OCI-LY3 (cell line): ENCODE measurements around the gene MPV17L2.
"Not testable (repeated sequence)": the region's sequence is repeated elsewhere in the genome, so short reads cannot be mapped to it uniquely, and the experiment has no call there.

Experiments used
- H2AFZ ChIP-seq: fragments of 200-600, 300-600 bp; shearing (Covaris generic); 2 replicates; pipeline ENCODE4 v1.6.0; 2014; ENCODE audit warnings: antibody characterized with exemption, low read depth, low read length
- H3K27ac ChIP-seq: fragments of 200-600, 300-600 bp; sonication (generic); 2 replicates; pipeline ENCODE4 v1.5.1; 2014; ENCODE audit warnings: mild to moderate bottlenecking, low read length, moderate library complexity, mixed read lengths
- H3K27me3 ChIP-seq: fragments of 200-600, 300-600 bp; sonication (generic); 2 replicates; pipeline ENCODE4 v1.6.1; 2014; ENCODE audit warnings: low read depth, low read length, mixed read lengths
- H3K36me3 ChIP-seq: fragments of 200-600, 300-600 bp; sonication (generic); replicated peaks from 2 replicates; pipeline ENCODE3; 2014; ENCODE audit warnings: low read depth, low read length, mixed read lengths
- H3K4me1 ChIP-seq: fragments of 300-600, 200-600 bp; sonication (generic); 2 replicates; pipeline ENCODE4 v1.6.1; 2014; ENCODE audit warnings: low read length, mixed read lengths
- H3K4me2 ChIP-seq: fragments of 200-600, 300-600 bp; sonication (generic); 2 replicates; pipeline ENCODE4 v1.6.1; 2014; ENCODE audit warnings: low read length, mixed read lengths
- H3K4me3 ChIP-seq: fragments of 300-600, 200-600 bp; sonication (generic); 2 replicates; pipeline ENCODE4 v1.5.1; 2014; ENCODE audit warnings: antibody characterized with exemption, mild to moderate bottlenecking, low read length, moderate library complexity
- H3K79me2 ChIP-seq: fragments of 300-600, 200-600 bp; shearing (Covaris generic); 2 replicates; pipeline ENCODE4 v1.6.1; 2014; ENCODE audit warnings: mild to moderate bottlenecking, low read length, mixed read lengths
- H3K9ac ChIP-seq: fragments of 300-600, 200-600 bp; shearing (Covaris generic); 2 replicates; pipeline ENCODE4 v1.6.0; 2014; ENCODE audit warnings: mild to moderate bottlenecking, low read length, moderate library complexity
- H3K9me3 ChIP-seq: fragments of 200-600, 300-600 bp; shearing (Covaris generic); 2 replicates; pipeline ENCODE4 v1.6.1; 2014; ENCODE audit warnings: low read length, mixed read lengths; ENCODE audit not compliant: insufficient read depth
- H4K20me1 ChIP-seq: fragments of 200-600, 300-600 bp; sonication (generic); 2 replicates; pipeline ENCODE4 v1.6.1; 2016; ENCODE audit warnings: low read length, mixed read lengths; ENCODE audit not compliant: insufficient read depth
- CTCF ChIP-seq: fragments of 200-600, 300-600 bp; sonication (generic); IDR thresholded peaks from 2 replicates; pipeline ENCODE4 v1.5.1; 2014; ENCODE audit warnings: antibody characterized with exemption, low read length, low read depth
- EZH2phosphoT487 ChIP-seq: fragments of 200-600 bp; shearing (Covaris generic); IDR thresholded peaks from 2 replicates; pipeline ENCODE4 v1.6.1; 2018; ENCODE audit warnings: antibody characterized with exemption, mixed run types, low read depth

Gene MPV17L2

GRCh38 chr19:18157465-18158063 is 35.5 kb upstream of the MPV17L2 start:
- peaks cover 8% of the 10 kb centered on the region; the same call in 1 of the 2 replicates for H4K20me1 ChIP-seq
- H3K36me3 ChIP-seq: peaks cover 21% of the 10 kb centered on the region
- H2AFZ ChIP-seq: no peak overlapping the region
- H3K27me3 ChIP-seq: no peaks in the 10 kb centered on the region
- peaks cover 18% of the 10 kb centered on the region for H3K4me1 ChIP-seq
- no peak overlapping the region for H3K27ac ChIP-seq
- TF ChIP-seq CTCF (no peak), EZH2phosphoT487 (no peak)
- H3K9ac ChIP-seq: no peak overlapping the region
- H3K4me2 ChIP-seq: no peak overlapping the region
- peaks cover 13% of the 10 kb centered on the region; the same call in 1 of the 2 replicates for H3K79me2 ChIP-seq
- no peak overlapping the region for H3K4me3 ChIP-seq
- no peaks in the 10 kb centered on the region for H3K9me3 ChIP-seq

DNA sequence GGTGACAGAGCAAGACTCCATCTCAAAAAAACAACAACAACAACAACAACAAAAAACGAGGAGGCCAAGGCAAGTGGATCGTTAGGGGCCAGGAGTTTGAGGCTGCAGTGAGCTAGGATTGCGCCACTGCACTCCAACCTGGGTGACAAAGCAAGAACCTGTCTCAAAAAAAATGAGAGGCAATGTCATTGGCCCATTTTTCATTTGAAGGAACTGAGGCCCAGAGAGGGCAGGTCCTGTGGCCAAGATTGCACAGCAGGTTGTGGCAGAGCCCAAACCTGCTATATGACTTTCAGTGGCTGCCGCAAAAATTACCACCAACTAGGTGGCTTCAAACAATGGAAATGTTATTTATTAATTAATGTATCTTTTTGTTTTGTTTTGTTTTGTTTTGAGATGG is 34.6 kb upstream of the MPV17L2 start:
- Histone ChIP-seq H3K79me2 (peaks cover 11% of the 10 kb centered on the region; the same call in 1 of the 2 replicates), H3K4me1 (peaks cover 18% of the 10 kb centered on the region), H3K4me2 (no peak overlapping the region), H3K27ac (no peak overlapping the region), H3K9ac (no peak overlapping the region), H4K20me1 (peaks cover 8% of the 10 kb centered on the region; the same call in 1 of the 2 replicates), H3K9me3 (no peaks in the 10 kb centered on the region), H3K27me3 (no peaks in the 10 kb centered on the region), H3K4me3 (no peak overlapping the region), H3K36me3 (peaks cover 27% of the 10 kb centered on the region), H2AFZ (no peak overlapping the region)
- TF ChIP-seq CTCF (no peak), EZH2phosphoT487 (no peak)

GRCh38 chr19:18159059-18159616 is 33.9 kb upstream of the MPV17L2 start:
- not testable (repeated sequence) for H3K4me3 ChIP-seq, H3K27me3 ChIP-seq, H3K79me2 ChIP-seq, H3K27ac ChIP-seq, H3K4me2 ChIP-seq, H4K20me1 ChIP-seq, H2AFZ ChIP-seq, H3K9me3 ChIP-seq, H3K9ac ChIP-seq
- peaks cover 14% of the 10 kb centered on the region for H3K4me1 ChIP-seq
- peaks cover 27% of the 10 kb centered on the region for H3K36me3 ChIP-seq

DNA sequence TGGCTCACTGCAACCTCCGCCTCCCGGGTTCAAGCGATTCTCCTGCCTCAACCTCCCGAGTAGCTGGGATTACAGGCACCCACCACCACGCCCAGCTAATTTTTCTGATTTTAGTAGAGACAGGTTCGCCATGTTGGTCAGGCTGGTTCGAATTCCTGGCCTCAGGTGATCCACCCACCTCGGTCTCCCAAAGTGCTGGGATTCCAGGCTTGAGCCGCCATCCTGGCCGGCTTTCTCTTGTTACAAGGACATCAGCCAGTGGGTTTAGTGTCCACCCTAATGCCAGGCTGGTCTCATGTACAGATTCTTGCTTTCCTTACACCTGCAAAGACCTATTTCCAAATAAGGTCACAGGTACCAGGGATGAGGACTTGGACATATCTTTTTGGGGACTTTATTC is 33.2 kb upstream of the MPV17L2 start:
- H3K27ac ChIP-seq: no peak overlapping the region
- H2AFZ ChIP-seq: no peak overlapping the region
- H3K9me3 ChIP-seq: no peaks in the 10 kb centered on the region
- H3K9ac ChIP-seq: no peak overlapping the region
- H4K20me1 ChIP-seq: no peaks in the 10 kb centered on the region
- H3K36me3 ChIP-seq: peaks cover 27% of the 10 kb centered on the region
- peaks cover 10% of the 10 kb centered on the region for H3K4me1 ChIP-seq
- H3K27me3 ChIP-seq: no peaks in the 10 kb centered on the region
- no peak overlapping the region for H3K4me3 ChIP-seq
- H3K4me2 ChIP-seq: peak overlapping the region; percentile 94
- no peak for TF ChIP-seq CTCF
- TF ChIP-seq EZH2phosphoT487: no peak
- no peaks in the 10 kb centered on the region for H3K79me2 ChIP-seq
